Immature natural killer cell (primary cell): Measurements from ENCODE around the gene AIMP1. TPM values are rescaled to one million over a fixed set of nuclear protein-coding genes. Genes with fewer than 3 reads are reported as not detected.
"Not testable (repeated sequence)": the region's sequence is repeated elsewhere in the genome, so short reads cannot be mapped to it uniquely, and the experiment has no call there.

Experiments used
- DNase-seq, 3 donors: peaks; one replicate each; pipeline ENCODE4 v3.0.0; 2022; ENCODE audit warnings: mixed read lengths in 1 of 3
- H3K27ac Mint-ChIP-seq, 6 donors: one replicate each; pipeline ENCODE4 v1.8.0; 2020; ENCODE audit warnings: mixed read lengths in 6 of 6, mild to moderate bottlenecking in 5 of 6, inconsistent platforms in 4 of 6, moderate library complexity in 3 of 6
- H3K27me3 Mint-ChIP-seq, 3 donors: one replicate each; pipeline ENCODE4 v1.8.0; 2020 to 2021; ENCODE audit warnings: low read depth in 3 of 3, mild to moderate bottlenecking in 3 of 3, mixed read lengths in 3 of 3, moderate library complexity in 3 of 3, inconsistent platforms in 1 of 3
- H3K36me3 Mint-ChIP-seq, 3 donors: one replicate each; pipeline ENCODE4 v1.8.0; 2020; ENCODE audit warnings: mixed read lengths in 3 of 3, inconsistent platforms in 2 of 3, mild to moderate bottlenecking in 2 of 3
- H3K4me1 Mint-ChIP-seq, 2 donors: one replicate each; pipeline ENCODE4 v1.8.0; 2020; ENCODE audit warnings: inconsistent platforms in 2 of 2, mild to moderate bottlenecking in 2 of 2, mixed read lengths in 2 of 2, moderate library complexity in 1 of 2
- H3K4me3 Mint-ChIP-seq, 5 donors: one replicate each; pipeline ENCODE4 v1.8.0; 2020; ENCODE audit warnings: mild to moderate bottlenecking in 5 of 5, mixed read lengths in 5 of 5, inconsistent platforms in 3 of 5, moderate library complexity in 3 of 5
- H3K9me3 Mint-ChIP-seq, 6 donors: one replicate each; pipeline ENCODE4 v1.8.0; 2020; ENCODE audit warnings: mild to moderate bottlenecking in 6 of 6, mixed read lengths in 6 of 6, inconsistent platforms in 4 of 6, moderate library complexity in 3 of 6
- polyA plus RNA-seq, 3 donors: library from polyadenylated mRNA; unstranded; fragments of 300-500 nt; fragmentation: Illumina TruSeq; gene quantifications; one replicate each; pipeline ENCODE4 v1.2.3, GENCODE V29; 2021

AIMP1 gene
- polyA plus RNA-seq, 3 donors from 2014 or later, result 38.2 to 68.9 (median 46.3) TPM

- Mint-ChIP-seq H3K27me3 (peaks cover 0 to 8% (median 3%) of the 10 kb centered on the region in 3 donors), H3K27ac (no peak overlapping the region), H3K4me3 (no peak overlapping the region), H3K36me3 (no peaks in the 10 kb centered on the region), H3K9me3 (no peaks in the 10 kb centered on the region), H3K4me1 (no peaks in the 10 kb centered on the region)
- peak in 1 of 3 donors; percentile 2 for DNase-seq
These were observed 53.2 kb downstream of the AIMP1 start for GRCh38 chr4:106369456-106370060.

- no peak for DNase-seq
- H3K4me1 Mint-ChIP-seq, result no peaks in the 10 kb centered on the region
These were observed 53.9 kb downstream of the AIMP1 start for GRCh38 chr4:106370214-106370613.

GRCh38 chr4:106371161-106371560, 54.8 kb downstream of the AIMP1 start:
- H3K4me3 Mint-ChIP-seq, result no peak overlapping the region
- no peak for DNase-seq
- H3K4me1 Mint-ChIP-seq, result no peaks in the 10 kb centered on the region
- H3K27me3 Mint-ChIP-seq, result peaks cover 0 to 8% (median 3%) of the 10 kb centered on the region in 3 donors
- H3K36me3 Mint-ChIP-seq, result no peaks in the 10 kb centered on the region
- H3K27ac Mint-ChIP-seq, result no peak overlapping the region
- no peaks in the 10 kb centered on the region for H3K9me3 Mint-ChIP-seq

More at GRCh38 chr4:106370214-106370613, 53.9 kb downstream of the AIMP1 start:
- H3K27ac Mint-ChIP-seq, result no peak overlapping the region
- no peaks in the 10 kb centered on the region for H3K9me3 Mint-ChIP-seq
- no peaks in the 10 kb centered on the region for H3K36me3 Mint-ChIP-seq
- H3K27me3 Mint-ChIP-seq, result peaks cover 0 to 8% (median 3%) of the 10 kb centered on the region in 3 donors
- no peak overlapping the region for H3K4me3 Mint-ChIP-seq

GRCh38 chr4:106373026-106373425, 56.7 kb downstream of the AIMP1 start:
- DNase-seq, result no peak
- peaks cover 0 to 6% (median 2%) of the 10 kb centered on the region in 3 donors for H3K27me3 Mint-ChIP-seq
- H3K4me1 Mint-ChIP-seq, result no peaks in the 10 kb centered on the region
- H3K36me3 Mint-ChIP-seq, result no peaks in the 10 kb centered on the region
- H3K9me3 Mint-ChIP-seq, result no peaks in the 10 kb centered on the region
- H3K27ac Mint-ChIP-seq, result no peak overlapping the region
- H3K4me3 Mint-ChIP-seq, result no peak overlapping the region

GRCh38 chr4:106380179-106380578, 63.8 kb downstream of the AIMP1 start:
- H3K27ac Mint-ChIP-seq, result no peak overlapping the region
- H3K27me3 Mint-ChIP-seq, result peaks cover 0 to 3% (median 0%) of the 10 kb centered on the region in 3 donors
- H3K4me1 Mint-ChIP-seq, result no peaks in the 10 kb centered on the region

GRCh38 chr4:106384878-106385277, 68.5 kb downstream of the AIMP1 start:
- Mint-ChIP-seq H3K36me3 (no peaks in the 10 kb centered on the region), H3K27me3 (peaks cover 0 to 3% (median 0%) of the 10 kb centered on the region in 3 donors), H3K4me1 (no peaks in the 10 kb centered on the region), H3K4me3 (no peak overlapping the region), H3K27ac (no peak overlapping the region), H3K9me3 (peaks cover 0 to 9% (median 2%) of the 10 kb centered on the region in 6 donors)
- DNase-seq, result no peak

More at GRCh38 chr4:106380179-106380578, 63.8 kb downstream of the AIMP1 start:
- H3K9me3 Mint-ChIP-seq, result peaks cover 0 to 9% (median 0%) of the 10 kb centered on the region in 6 donors
- no peak for DNase-seq
- H3K36me3 Mint-ChIP-seq, result no peaks in the 10 kb centered on the region
- H3K4me3 Mint-ChIP-seq, result no peak overlapping the region

- peaks cover 0 to 9% (median 2%) of the 10 kb centered on the region in 6 donors for H3K9me3 Mint-ChIP-seq
- peaks cover 0 to 3% (median 0%) of the 10 kb centered on the region in 3 donors for H3K27me3 Mint-ChIP-seq
- no peaks in the 10 kb centered on the region for H3K36me3 Mint-ChIP-seq
- no peak overlapping the region for H3K27ac Mint-ChIP-seq
- no peak for DNase-seq
- no peak overlapping the region for H3K4me3 Mint-ChIP-seq
- no peaks in the 10 kb centered on the region for H3K4me1 Mint-ChIP-seq
These were observed 69.6 kb downstream of the AIMP1 start for GRCh38 chr4:106385853-106386393.

GRCh38 chr4:106395582-106395981, 79.2 kb downstream of the AIMP1 start:
- H3K4me1 Mint-ChIP-seq, result no peaks in the 10 kb centered on the region
- no peak for DNase-seq
- H3K36me3 Mint-ChIP-seq, result no peaks in the 10 kb centered on the region
- H3K27me3 Mint-ChIP-seq, result peaks cover 0 to 2% (median 1%) of the 10 kb centered on the region in 3 donors
- H3K27ac Mint-ChIP-seq, result no peak overlapping the region
- H3K9me3 Mint-ChIP-seq, result peaks cover 6 to 44% (median 23%) of the 10 kb centered on the region in 6 donors
- H3K4me3 Mint-ChIP-seq, result no peak overlapping the region

GRCh38 chr4:106398898-106399297, 82.5 kb downstream of the AIMP1 start:
- not testable (repeated sequence) for H3K36me3 Mint-ChIP-seq, DNase-seq, H3K4me1 Mint-ChIP-seq, H3K27me3 Mint-ChIP-seq, H3K27ac Mint-ChIP-seq, H3K4me3 Mint-ChIP-seq
- peaks cover 8 to 43% (median 24%) of the 10 kb centered on the region in 6 donors for H3K9me3 Mint-ChIP-seq

Other genes starting within 250 kb of the AIMP1 start
- gene TBCK, start 341 bp upstream of the AIMP1 start, polyA plus RNA-seq, result 10 to 100 TPM in 2 of 3 donors, 1 to 10 TPM in 1; 7.2 to 19.5 (median 13.8) TPM
- not detected for gene GIMD1, start 52.2 kb downstream of the AIMP1 start, polyA plus RNA-seq